Ishikawa (cell line): ENCODE measurements around the gene ARSB.

Experiments
- CEBPB ChIP-seq: IDR thresholded peaks from 2 replicates; pipeline ENCODE4 v1.6.1; 2012
- CREB1 ChIP-seq: IDR thresholded peaks from 2 replicates; pipeline ENCODE4 v1.6.1; 2012; ENCODE audit warnings: low read depth
- EGR1 ChIP-seq: IDR thresholded peaks from 2 replicates; pipeline ENCODE4 v1.6.1; 2012
- EP300 ChIP-seq: IDR thresholded peaks from 2 replicates; pipeline ENCODE4 v1.6.1; 2012; ENCODE audit warnings: borderline replicate concordance
- FOXM1 ChIP-seq: IDR thresholded peaks from 2 replicates; pipeline ENCODE4 v1.6.1; 2012; ENCODE audit warnings: low read depth, borderline replicate concordance
- NFIC ChIP-seq: IDR thresholded peaks from 2 replicates; pipeline ENCODE4 v1.6.1; 2012
- RAD21 ChIP-seq: IDR thresholded peaks from 2 replicates; pipeline ENCODE4 v1.6.1; 2012; ENCODE audit warnings: low read depth
- TAF1 ChIP-seq: IDR thresholded peaks from 2 replicates; pipeline ENCODE4 v1.6.1; 2012; ENCODE audit warnings: low read depth, mild to moderate bottlenecking
- TCF12 ChIP-seq: IDR thresholded peaks from 2 replicates; pipeline ENCODE4 v1.6.1; 2012; ENCODE audit warnings: low read depth
- TEAD4 ChIP-seq: IDR thresholded peaks from 2 replicates; pipeline ENCODE4 v1.6.1; 2012
- YY1 ChIP-seq: IDR thresholded peaks from 2 replicates; pipeline ENCODE4 v1.6.1; 2012; ENCODE audit warnings: low read depth
- ZBTB7A ChIP-seq: IDR thresholded peaks from 2 replicates; pipeline ENCODE4 v1.6.1; 2012; ENCODE audit warnings: low read depth
- TF ChIP-seq, protein P1 (sequence below): IDR thresholded peaks from 2 replicates; pipeline ENCODE4 v1.6.1; 2012
- TF ChIP-seq, protein P2 (sequence below): IDR thresholded peaks from 2 replicates; pipeline ENCODE4 v1.6.1; 2012; ENCODE audit warnings: low read depth, mild to moderate bottlenecking

DNA sequence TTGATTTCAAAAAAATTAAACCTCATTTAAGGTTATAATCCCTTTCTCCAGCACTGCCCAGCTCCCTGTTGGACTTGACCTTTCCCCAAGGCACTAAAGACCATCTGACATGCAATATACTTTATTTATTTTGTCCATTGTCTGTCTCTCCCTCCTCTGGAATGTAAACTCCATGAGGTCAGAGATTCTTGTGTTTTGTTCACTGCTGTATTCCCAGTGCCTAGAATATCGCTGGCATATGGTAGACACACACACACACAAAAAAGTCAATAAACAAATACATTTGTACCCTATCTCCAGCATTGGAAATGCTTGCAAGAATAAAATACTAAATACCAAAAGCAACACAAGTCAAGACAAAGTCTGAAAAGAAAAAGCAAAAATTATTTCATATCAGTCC, 17.3 kb upstream of the ARSB start:
- no peak for TF ChIP-seq TEAD4
- TF ChIP-seq, protein P1, sequence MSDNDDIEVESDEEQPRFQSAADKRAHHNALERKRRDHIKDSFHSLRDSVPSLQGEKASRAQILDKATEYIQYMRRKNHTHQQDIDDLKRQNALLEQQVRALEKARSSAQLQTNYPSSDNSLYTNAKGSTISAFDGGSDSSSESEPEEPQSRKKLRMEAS = no peak
- TF ChIP-seq ZBTB7A = no peak
- TF ChIP-seq EP300 = no peak
- no peak for TF ChIP-seq RAD21
- TF ChIP-seq, protein P2, sequence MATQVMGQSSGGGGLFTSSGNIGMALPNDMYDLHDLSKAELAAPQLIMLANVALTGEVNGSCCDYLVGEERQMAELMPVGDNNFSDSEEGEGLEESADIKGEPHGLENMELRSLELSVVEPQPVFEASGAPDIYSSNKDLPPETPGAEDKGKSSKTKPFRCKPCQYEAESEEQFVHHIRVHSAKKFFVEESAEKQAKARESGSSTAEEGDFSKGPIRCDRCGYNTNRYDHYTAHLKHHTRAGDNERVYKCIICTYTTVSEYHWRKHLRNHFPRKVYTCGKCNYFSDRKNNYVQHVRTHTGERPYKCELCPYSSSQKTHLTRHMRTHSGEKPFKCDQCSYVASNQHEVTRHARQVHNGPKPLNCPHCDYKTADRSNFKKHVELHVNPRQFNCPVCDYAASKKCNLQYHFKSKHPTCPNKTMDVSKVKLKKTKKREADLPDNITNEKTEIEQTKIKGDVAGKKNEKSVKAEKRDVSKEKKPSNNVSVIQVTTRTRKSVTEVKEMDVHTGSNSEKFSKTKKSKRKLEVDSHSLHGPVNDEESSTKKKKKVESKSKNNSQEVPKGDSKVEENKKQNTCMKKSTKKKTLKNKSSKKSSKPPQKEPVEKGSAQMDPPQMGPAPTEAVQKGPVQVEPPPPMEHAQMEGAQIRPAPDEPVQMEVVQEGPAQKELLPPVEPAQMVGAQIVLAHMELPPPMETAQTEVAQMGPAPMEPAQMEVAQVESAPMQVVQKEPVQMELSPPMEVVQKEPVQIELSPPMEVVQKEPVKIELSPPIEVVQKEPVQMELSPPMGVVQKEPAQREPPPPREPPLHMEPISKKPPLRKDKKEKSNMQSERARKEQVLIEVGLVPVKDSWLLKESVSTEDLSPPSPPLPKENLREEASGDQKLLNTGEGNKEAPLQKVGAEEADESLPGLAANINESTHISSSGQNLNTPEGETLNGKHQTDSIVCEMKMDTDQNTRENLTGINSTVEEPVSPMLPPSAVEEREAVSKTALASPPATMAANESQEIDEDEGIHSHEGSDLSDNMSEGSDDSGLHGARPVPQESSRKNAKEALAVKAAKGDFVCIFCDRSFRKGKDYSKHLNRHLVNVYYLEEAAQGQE = no peak
- TF ChIP-seq TAF1 = no peak
- no peak for TF ChIP-seq FOXM1
- no peak for TF ChIP-seq CEBPB
- no peak for TF ChIP-seq NFIC
- TF ChIP-seq YY1 = no peak
- TF ChIP-seq EGR1 = no peak
- TF ChIP-seq TCF12 = no peak
- no peak for TF ChIP-seq CREB1
